Adipose tissue (tissue), 3 donors: ENCODE measurements around the gene TRPM3. TPM values are rescaled to one million over a fixed set of nuclear protein-coding genes. Genes with fewer than 3 reads are reported as not detected.

Experiments
- H3K27ac ChIP-seq: one replicate; pipeline ENCODE4 v1.5.1; 2013; ENCODE audit warnings: low read depth, low read length
- WGBS, 3 donors: extraction: QIAGEN DNeasy Blood & Tissue Kit; methylation state at CpG; one replicate each; pipeline ENCODE4 v1.1.7; 2013; 5-methylcytosine and 5-hydroxymethylcytosine counted together
- polyA plus RNA-seq, 3 donors: library from polyadenylated mRNA; stranded (reverse); fragments of 200-250 nt; gene quantifications; one replicate each; pipeline ENCODE4 v1.2.3, GENCODE V29; 2013
- donor health status: healthy with polysubstance abuse.
- donor health status: Bipolar disorder and iron deficiency.
- donor health status: healthy.

TRPM3 gene
- polyA plus RNA-seq, 3 donors = 0.09 to 0.22 (median 0.10) TPM

DNA sequence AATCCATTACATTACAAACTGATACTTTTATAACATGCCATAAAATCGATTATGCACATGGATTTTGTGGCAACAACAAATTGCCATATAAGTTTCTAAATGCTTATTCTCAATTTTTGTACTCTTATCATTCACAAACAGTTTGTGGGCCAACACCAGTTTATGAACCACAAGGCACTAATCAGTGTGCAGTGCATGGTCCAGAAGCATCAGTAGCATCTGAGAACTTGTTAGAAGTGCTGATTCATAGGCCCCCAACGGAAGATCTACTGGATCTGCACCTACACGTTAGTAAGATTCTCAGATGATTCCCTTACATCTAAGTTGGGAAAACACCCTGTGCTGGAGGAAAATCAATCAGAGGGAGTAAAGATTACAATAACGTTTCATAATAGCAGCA is 242.8 kb downstream of the TRPM3 start:
- 47 to 73% (median 68%) methylated on average over 4 of the region's 4 CpGs for WGBS, 3 donors
- no peak overlapping the region for H3K27ac ChIP-seq

DNA sequence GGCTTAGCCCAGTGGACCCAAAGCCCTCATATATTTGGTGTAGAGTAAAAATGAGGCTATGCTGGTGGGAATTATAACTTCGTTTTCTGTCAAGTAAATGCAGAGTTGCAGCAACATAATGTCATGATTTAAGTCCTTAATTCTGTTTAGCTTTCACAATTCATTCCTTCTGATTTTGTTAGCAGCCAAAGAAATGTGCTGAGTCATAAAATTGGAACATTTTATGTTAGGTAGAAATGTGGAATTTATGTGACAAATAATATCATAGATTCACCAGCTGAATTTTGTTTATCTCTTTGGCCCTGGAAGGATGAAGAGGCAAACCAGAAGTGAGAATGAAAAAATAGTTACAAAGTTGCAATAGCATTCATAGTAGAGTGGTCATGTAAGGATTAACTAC is 247.0 kb downstream of the TRPM3 start:
- 39 to 65% (median 57%) methylated on average over 1 of the region's 1 CpG for WGBS, 3 donors
- H3K27ac ChIP-seq = no peak overlapping the region

DNA sequence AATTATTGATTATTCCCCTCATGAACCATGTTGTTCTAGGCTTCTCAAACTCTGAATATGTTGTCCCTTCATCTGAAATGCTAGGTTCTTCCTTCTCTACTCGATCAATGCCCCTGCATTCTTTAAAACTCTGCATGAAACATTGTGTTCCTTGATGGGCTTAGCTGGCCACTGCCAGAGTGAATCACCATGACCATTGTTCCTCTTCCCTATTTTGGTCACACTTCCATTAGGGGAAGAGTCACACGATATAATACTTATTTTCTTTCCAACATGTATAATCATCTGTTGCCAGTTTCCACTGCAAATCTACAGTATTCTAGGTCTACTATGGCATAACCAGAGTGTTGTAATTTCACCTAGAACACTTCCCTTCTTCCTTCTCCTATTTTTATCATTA is 247.9 kb downstream of the TRPM3 start:
- H3K27ac ChIP-seq = no peak overlapping the region
- WGBS, 3 donors = 59 to 77% (median 75%) methylated on average over 2 of the region's 2 CpGs

DNA sequence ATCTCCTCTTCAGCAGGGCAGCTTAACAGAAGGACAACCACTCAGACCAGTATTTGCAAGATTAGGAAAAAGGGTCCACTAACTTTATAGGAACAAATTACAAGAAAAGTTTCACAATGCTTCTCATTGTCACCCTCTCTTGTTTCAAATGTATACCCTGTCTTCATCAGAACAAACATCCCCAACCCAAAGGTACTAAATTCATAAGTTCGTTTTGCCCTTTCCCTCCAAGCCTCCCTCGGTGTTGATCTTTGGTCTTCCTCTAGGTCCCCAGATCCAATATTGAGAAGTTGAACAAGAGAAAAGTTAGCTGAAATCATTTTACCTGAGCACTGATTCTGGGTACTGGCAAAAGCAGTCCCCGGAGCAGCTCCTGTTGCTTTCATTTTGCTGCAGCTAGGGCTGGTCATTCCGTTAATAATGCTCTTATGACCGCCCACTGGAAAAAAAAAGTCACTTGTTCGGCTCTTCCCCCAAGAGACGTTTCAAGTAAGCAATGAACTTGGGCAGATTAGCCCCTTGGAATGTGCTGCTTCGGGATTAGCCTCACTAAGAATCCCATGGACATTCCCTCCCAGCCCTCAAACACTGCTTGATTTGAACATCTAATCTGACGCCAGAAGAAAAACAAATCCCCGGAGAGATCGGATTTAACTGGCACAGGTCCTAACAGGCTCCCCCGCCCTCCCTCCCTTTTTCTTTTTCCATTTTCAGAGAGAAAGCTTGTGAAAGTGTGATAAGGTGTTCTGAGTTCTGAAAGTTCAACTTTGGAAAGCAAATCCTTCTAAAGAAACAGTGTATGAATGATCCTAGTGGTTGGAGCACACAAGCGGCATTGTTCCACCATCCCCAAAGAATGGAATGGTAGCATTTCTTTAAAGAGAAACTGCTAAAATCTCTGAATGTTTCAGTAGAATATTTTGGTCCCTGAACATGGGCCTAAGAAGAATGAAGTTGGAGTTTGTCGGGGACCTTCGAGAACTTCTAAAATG is 252.5 kb downstream of the TRPM3 start:
- 38 to 57% (median 50%) methylated on average over 15 of the region's 15 CpGs for WGBS, 3 donors
- H3K27ac ChIP-seq = no peak overlapping the region

DNA sequence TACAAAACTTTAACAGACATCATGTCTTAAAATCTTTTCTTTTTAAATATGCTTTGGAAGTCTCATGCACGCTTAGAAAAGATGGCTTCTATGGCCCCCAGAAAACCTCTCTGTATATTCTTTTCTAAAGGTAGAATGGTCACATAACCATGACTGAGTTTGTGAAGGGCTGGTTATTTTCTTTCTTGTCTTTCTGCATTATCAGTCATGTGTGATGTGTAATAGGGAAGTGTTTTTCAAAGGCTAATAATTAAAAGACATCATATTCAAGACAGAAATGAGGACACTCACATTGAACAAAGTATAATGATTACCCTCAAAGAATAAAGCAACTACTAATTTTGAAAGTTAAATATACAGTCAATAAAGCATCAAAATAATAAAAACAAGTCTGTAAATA is 253.4 kb downstream of the TRPM3 start:
- 70 to 79% (median 73%) methylated on average over 1 of the region's 1 CpG for WGBS, 3 donors
- no peak overlapping the region for H3K27ac ChIP-seq

DNA sequence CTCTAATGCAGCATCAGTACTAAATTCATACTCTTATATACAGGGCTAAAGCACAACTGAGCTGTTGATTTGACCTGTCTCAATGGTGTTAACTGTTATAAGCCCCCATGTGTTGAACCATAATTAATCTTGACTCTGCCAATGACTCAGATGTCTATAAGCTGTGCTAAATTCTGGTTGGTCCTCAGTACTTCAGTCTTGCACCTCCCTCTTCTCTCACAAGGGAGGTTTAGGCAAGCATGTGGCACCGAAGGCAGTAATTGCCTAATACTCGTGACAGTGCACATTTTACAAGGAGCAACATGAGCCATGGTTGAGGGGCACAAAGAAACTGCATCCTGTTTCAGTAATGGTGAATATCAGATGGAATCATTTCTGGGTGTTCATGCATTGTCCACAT is 255.9 kb downstream of the TRPM3 start:
- 57 to 74% (median 68%) methylated on average over 2 of the region's 2 CpGs for WGBS, 3 donors
- H3K27ac ChIP-seq = no peak overlapping the region

DNA sequence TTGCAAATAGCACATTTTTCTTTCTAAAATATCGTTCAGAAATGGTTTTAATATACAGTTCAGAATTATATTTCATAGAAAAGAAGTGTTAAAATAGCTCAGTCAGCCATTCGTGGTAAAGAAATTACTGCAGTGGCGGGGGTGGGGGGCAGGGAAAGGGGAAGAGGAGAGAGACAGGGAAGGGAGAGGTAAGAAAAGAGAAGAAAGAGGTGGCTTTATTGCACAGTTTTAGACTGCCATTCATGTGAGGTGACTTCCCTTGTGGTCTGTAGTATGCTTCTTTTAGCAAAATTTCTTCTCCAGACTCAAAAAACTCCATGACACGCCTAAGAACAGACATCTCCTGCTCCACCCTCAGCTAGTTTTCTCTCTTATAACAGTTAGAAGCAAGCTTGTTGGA is 259.6 kb downstream of the TRPM3 start:
- no peak overlapping the region for H3K27ac ChIP-seq
- 42 to 48% (median 46%) methylated on average over 4 of the region's 4 CpGs for WGBS, 3 donors

DNA sequence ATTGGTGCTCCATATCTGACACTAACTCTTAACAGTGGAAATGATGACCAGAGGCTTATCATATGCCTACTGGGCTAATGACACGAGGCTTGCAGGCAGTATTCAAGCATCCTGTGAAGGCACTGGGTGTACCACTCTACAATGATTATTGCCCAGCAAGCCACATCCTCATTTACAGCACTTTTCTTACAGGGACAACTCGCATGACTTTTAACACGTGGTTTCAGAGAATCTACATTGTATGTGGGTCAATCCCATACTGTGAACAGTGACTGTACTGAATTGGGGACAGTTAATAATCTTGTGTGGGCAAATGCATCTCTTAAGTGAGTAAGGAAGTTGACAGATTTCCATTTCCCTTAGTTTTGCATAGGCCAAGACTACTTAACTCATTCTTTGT is 260.0 kb downstream of the TRPM3 start:
- WGBS, 3 donors = 69 to 79% (median 70%) methylated on average over 3 of the region's 3 CpGs
- no peak overlapping the region for H3K27ac ChIP-seq

DNA sequence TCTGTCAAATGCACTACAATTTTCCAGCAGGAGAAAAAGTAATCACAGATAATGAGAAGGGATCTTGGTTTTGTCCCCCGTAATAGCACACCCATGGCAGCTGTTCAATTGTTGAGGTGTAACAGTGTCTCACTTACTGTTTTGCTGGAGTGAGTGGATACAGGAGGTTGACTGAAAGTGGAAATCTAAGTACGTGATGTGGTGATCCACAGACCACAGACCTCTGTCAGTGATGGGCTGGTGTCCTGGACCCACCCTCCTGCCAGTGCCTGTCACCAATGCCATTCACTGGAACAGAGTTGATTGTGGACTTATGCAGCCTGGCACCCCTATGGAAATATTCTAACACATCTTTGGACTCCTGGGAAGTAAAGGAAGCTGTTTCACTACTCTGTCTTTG is 261.7 kb downstream of the TRPM3 start:
- H3K27ac ChIP-seq = no peak overlapping the region
- WGBS, 3 donors = 64 to 87% (median 86%) methylated on average over 2 of the region's 2 CpGs

DNA sequence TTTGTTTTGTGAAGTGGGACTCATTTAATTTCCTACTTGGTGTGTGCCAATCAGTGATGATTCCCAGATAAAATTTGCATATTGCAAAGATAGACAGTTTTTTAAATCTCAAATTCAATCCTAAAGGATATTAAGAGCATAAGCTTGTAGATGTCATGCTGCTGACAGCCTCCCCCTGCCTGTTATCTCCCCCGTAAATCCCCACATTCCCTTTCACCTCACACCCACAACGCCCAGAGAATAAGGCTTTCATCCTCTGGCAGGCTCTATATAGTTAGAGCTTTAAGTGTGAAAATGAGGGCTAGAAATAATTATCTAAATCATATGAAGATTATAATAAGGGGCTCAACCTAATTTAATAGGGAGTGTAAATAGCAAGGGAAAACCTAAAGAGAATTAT is 265.0 kb downstream of the TRPM3 start:
- 53 to 60% (median 58%) methylated on average over 2 of the region's 2 CpGs for WGBS, 3 donors
- H3K27ac ChIP-seq = no peak overlapping the region

DNA sequence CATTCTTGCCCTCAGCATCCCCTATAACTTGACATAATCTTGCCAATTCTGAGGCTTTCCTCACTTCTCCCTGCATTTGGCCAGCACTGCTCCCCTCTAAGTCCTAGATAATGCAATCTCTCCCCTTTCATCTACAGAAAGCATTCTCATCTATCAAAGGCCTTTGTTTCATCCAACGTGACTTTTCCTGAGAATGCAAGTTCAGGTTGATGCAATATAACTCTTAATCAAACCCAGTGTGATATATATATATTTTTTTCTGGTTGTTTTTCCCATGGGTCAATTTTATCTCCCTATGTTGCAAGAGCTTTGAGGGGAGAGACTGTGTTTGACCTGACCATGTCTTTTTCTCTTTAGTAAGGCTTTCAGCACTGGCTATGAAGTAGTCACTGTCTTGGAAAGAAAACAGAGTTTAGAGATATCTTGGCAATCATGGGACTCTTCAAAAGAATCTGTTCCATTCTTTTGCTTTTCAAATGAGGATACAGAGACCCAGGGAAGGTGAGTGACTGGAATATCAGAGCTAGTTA is 268.6 kb downstream of the TRPM3 start:
- H3K27ac ChIP-seq = no peak overlapping the region
- 23 to 54% (median 50%) methylated on average over 1 of the region's 1 CpG for WGBS, 3 donors

DNA sequence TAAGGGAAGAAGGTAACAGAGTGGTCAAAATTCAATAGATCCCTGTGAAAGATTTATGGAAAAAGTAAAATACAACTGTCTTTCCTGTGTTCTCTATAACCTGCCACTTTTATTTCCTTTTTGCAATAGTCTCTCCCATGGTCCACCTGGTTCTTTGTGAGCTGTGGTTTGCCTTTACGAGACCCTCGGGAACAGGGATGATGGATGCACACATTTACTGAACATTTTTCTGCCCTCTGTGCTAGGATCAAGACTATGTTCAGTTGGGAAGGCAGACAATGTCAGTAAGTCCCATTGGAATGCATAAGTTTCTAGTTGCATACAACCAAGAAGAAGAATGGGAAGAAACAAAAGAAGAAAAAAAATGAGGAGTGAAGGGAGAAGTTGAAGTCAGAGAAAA is 281.2 kb downstream of the TRPM3 start:
- 71 to 78% (median 72%) methylated on average over 2 of the region's 2 CpGs for WGBS, 3 donors
- H3K27ac ChIP-seq = no peak overlapping the region

DNA sequence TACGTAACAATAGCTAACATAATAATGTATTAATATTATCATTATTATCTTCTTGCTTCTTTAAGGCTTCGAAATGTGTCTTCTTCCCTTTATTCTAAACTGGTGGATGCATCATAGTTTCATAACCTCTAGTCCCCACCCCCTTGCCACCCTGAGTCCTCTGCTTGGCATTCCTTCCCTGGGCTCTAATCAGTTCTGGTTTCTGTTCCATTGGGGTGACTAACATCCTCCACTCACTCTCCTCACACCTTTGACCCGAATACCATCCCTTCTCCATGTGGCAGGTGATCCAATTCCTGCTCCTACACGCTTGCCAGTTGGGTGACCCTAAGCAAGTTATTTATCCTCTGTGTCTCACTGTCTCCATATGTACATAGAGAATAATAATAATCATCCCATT is 286.1 kb downstream of the TRPM3 start:
- 72 to 85% (median 83%) methylated on average over 4 of the region's 4 CpGs for WGBS, 3 donors
- H3K27ac ChIP-seq = no peak overlapping the region

DNA sequence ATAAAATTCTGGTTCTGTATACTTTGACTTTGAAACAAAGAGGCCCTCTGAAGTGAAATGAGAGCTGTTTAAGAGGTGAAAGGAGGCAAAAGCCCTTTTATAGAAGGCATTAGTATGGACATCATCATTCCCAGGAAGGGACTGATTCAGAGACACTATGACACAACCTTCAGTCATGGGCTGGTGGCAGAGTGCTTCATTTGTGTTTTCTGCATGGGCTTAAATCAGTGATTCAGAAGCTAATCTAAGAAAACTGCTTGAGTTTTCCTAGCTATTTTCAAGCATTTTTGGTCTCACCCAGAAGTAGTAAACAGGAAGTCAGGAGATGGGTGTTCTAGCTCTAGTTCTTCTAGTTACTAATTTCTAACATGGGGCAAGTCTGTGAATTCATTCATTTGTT is 288.9 kb downstream of the TRPM3 start:
- no peak overlapping the region for H3K27ac ChIP-seq

DNA sequence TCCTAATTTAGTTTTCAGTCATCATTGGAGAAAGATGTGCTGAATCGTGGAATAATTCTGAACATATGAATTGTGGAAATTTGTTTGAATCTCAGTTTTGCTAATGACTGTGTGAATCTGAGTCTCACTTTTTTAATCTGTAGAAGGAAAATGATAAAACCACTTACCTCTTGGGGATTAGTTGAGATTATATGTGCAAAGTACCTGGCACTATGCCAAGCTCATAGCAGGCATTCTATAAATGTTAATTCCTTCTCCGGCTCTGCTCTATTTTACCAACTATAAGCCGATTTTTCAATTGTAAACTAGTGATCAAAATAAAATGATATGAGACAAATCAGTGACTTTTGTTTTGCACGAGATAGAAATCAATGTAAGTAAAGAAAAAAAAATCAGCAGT is 290.8 kb downstream of the TRPM3 start:
- H3K27ac ChIP-seq = no peak overlapping the region
- WGBS, 3 donors = 75 to 78% (median 76%) methylated on average over 4 of the region's 4 CpGs

DNA sequence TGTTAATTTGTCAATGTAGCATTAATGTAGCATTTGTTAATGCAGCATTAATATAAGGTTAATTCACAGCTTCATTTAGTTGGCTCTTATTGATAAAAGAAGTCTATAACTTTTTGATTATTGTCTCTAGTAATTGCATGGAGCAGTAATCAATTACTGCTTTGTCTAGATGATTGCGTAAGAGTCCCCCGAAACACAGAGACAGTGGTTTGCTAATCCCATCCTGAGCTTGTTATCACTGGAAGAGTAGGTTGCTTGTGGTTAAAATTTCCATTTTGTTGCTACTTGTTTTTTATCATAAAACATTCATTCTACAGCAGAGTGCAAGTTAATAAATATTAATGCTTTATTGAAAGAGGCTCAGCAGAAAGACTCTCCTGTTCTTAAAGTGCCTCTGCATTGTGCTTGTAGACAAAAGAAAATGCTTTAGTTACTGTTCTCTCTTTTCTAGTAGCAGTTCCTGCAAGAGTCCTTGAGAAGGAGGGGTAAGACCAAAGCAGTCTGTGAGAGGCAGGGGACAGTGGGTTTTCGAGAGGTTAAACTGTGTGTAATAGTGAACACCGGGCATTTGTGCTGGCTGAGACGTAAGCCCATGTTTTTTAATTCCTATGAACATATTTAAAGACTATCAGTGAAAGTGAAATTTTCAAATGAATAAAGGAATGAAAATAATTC is 291.7 kb downstream of the TRPM3 start:
- 65 to 81% (median 78%) methylated on average over 5 of the region's 5 CpGs for WGBS, 3 donors
- H3K27ac ChIP-seq = no peak overlapping the region

DNA sequence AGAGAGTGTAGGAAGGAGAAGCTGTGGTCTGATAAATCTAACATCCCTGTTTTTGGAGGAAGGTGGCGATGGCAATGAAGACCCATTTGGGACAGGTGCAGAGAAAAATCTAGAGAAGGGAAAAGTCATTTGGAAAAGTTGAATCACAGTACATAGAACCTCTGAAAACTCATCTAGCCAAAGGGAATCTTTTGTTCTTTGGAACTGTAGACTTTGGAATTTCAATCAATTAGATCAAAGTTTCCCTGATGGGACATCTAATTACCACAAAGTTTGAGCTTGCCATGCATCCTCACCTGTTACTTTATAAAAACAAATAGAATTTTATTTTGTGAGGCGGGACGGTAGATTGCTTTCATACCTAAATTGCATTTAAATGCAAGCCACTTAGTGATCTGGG is 294.9 kb downstream of the TRPM3 start:
- 69 to 93% (median 90%) methylated on average over 3 of the region's 3 CpGs for WGBS, 3 donors
- H3K27ac ChIP-seq = no peak overlapping the region

DNA sequence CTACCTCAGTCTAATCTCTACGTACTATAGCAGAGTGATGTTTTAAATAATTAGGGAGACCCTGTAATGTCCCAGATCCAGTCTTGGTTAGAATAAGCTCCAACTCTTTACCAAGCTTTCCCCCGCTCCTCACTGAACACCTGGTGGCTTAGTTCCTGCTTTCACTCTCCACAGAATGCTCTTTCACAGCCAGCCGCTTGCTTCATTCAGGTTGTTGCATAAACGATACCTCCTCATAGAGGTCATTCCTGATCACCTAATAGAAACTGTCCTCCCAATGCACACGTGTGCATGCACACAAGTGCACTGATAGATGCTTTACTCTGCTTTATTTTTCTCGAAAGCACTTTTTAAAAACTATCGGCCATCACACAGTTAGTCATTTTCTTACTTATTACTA is 298.1 kb downstream of the TRPM3 start:
- WGBS, 3 donors = 67 to 83% (median 81%) methylated on average over 7 of the region's 7 CpGs
- H3K27ac ChIP-seq = no peak overlapping the region

DNA sequence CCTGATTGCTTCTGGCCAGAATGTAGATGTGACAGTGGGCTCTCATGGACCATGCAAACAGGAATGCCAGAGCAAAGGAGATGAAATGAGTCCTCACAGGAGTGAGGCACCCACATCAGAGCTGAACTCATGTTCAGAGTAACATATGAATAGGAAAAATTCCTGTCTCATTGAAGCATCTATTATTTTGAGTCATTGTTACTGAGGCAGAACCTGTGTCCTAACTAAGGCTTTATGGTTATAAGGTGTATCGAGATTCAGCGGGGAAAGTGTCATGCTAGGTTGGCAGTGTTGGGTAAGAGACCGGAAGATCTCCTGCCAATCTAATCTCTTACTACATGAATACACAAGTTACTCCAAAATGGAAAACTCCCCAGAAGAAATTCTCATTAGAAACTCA is 304.1 kb downstream of the TRPM3 start:
- 93 to 100% (median 94%) methylated on average over 3 of the region's 3 CpGs for WGBS, 3 donors
- H3K27ac ChIP-seq = no peak overlapping the region
